Measurements from ENCODE around the gene MLLT10. TPM values are rescaled to one million over a fixed set of nuclear protein-coding genes. Genes with fewer than 3 reads are reported as not detected.

Gene MLLT10
- total RNA-seq, 1 experiment from 2014 or later: 45.2 TPM

DNA sequence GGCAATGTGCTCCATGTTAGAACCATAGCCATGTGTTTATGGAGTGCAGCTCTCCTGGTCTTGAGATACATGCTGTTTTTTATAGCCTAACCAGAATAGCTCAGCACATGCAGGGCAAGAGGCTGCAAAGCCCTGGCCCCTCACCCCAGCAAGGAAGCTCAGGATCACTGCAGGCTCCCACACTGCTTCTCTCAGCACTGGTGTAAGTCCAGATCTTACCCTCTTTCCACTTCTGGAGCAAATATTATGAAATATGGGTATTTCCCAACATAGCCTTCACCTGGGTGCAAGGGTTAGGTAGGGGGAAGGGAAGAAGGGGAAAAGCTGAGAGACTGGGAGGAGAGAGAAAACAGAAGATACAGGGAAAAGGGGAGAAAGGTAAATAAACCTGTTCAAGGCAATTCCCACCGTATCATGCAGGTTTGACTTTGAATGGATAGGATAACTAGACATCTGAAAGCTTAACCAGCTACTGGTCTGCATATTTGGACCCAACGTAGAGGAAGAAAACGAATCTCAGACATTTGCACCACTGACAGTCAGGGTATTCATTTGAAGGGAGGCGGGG lies 28.2 kb upstream of the MLLT10 start:
- ChIA-PET CTCF (no interaction called here), POLR2A (no interaction called here), RAD21 (ENCODE audit: low non-redundant PET in 1 of 2, low total read pairs in 2 of 2, uncharacterized antibody in 2 of 2, unreplicated experiment in 2 of 2) (interaction anchor here in 1 of 2 experiments (0.6 kb wide), 1 partner anchor 18 kb away, joined by 3 read pairs; no protein-coding TSS in a partner anchor)
- no TSS peak for BruUV-seq (replicated peaks)
- intact Hi-C loops (cut with micrococcal nuclease): no loop called here
- H3K9me2 ChIP-seq (ENCODE audit: insufficient read depth): no peaks in the 10 kb centered on the region
- no peaks in the 10 kb centered on the region for H3K4me1 ChIP-seq (ENCODE audit: control insufficient read depth in 1 of 2, insufficient read depth in 2 of 2, low read length in 2 of 2)
- H2AFZ ChIP-seq (ENCODE audit: low read depth, low read length, poor library complexity, severe bottlenecking): no peak overlapping the region
- no peaks in the 10 kb centered on the region for H4K20me1 ChIP-seq (ENCODE audit: insufficient read depth)
- H3K9me3 ChIP-seq (ENCODE audit: control insufficient read depth in 1 of 2, insufficient read depth in 1 of 2, low read depth in 1 of 2, low read length in 2 of 2): no peaks in the 10 kb centered on the region
- no peak for DNase-seq (ENCODE audit: low read depth, low spot score)
- no peak overlapping the region for H3K4me2 ChIP-seq (ENCODE audit: low read length)
- H3K4me3 ChIP-seq (replicated peaks in 1 of 2; ENCODE audit: low read depth in 1 of 2, low read length in 2 of 2): no peak overlapping the region
- H3K27me3 ChIP-seq (ENCODE audit: insufficient read depth, low read length): no peaks in the 10 kb centered on the region
- no peak overlapping the region for H3K27ac ChIP-seq (ENCODE audit: low read depth, low read length)
- no peak for ATAC-seq
- H3K36me3 ChIP-seq (ENCODE audit: control insufficient read depth in 1 of 2, insufficient read depth in 2 of 2, low read length in 2 of 2): no peaks in the 10 kb centered on the region
- TF ChIP-seq ZFX (IDR thresholded peaks at IDR 0.05): no peak
- TF ChIP-seq, protein P1, sequence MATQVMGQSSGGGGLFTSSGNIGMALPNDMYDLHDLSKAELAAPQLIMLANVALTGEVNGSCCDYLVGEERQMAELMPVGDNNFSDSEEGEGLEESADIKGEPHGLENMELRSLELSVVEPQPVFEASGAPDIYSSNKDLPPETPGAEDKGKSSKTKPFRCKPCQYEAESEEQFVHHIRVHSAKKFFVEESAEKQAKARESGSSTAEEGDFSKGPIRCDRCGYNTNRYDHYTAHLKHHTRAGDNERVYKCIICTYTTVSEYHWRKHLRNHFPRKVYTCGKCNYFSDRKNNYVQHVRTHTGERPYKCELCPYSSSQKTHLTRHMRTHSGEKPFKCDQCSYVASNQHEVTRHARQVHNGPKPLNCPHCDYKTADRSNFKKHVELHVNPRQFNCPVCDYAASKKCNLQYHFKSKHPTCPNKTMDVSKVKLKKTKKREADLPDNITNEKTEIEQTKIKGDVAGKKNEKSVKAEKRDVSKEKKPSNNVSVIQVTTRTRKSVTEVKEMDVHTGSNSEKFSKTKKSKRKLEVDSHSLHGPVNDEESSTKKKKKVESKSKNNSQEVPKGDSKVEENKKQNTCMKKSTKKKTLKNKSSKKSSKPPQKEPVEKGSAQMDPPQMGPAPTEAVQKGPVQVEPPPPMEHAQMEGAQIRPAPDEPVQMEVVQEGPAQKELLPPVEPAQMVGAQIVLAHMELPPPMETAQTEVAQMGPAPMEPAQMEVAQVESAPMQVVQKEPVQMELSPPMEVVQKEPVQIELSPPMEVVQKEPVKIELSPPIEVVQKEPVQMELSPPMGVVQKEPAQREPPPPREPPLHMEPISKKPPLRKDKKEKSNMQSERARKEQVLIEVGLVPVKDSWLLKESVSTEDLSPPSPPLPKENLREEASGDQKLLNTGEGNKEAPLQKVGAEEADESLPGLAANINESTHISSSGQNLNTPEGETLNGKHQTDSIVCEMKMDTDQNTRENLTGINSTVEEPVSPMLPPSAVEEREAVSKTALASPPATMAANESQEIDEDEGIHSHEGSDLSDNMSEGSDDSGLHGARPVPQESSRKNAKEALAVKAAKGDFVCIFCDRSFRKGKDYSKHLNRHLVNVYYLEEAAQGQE (IDR thresholded peaks at IDR 0.05; ENCODE audit: low read depth): no peak
- no peak for TF ChIP-seq POLR2AphosphoS5 (IDR thresholded peaks at IDR 0.05; ENCODE audit: low read depth, low read length)
- TF ChIP-seq EGR1 (IDR thresholded peaks at IDR 0.05; ENCODE audit: low read depth): no peak
- TF ChIP-seq CBX3 (IDR thresholded peaks at IDR 0.05; ENCODE audit: low read depth): no peak
- no peak for TF ChIP-seq ELF1 (IDR thresholded peaks at IDR 0.05; ENCODE audit: borderline replicate concordance, low read depth)
- no peak for TF ChIP-seq EZH2 (IDR thresholded peaks at IDR 0.05)
- TF ChIP-seq POLR2A (IDR thresholded peaks at IDR 0.05; ENCODE audit: borderline replicate concordance, extremely low read depth, insufficient read depth, insufficient read length): no peak
- no peak for TF ChIP-seq RAD21 (IDR thresholded peaks at IDR 0.05; ENCODE audit: low read depth)
- TF ChIP-seq FOSL1 (IDR thresholded peaks at IDR 0.05; ENCODE audit: low read depth): no peak
- TF ChIP-seq ZBTB33 (IDR thresholded peaks at IDR 0.05; ENCODE audit: extremely low read depth, insufficient replicate concordance, low read length): no peak
- no peak for TF ChIP-seq TCF7L2 (IDR thresholded peaks at IDR 0.05; ENCODE audit: borderline replicate concordance, extremely low read depth, insufficient read depth, insufficient read length)
- no peak for TF ChIP-seq SRF (IDR thresholded peaks at IDR 0.05; ENCODE audit: low read depth)
- H3K79me2 ChIP-seq (ENCODE audit: insufficient read depth, low read length): no peaks in the 10 kb centered on the region
- no peak overlapping the region for H3K9ac ChIP-seq (ENCODE audit: low read length)
